BE2C (cell line): ENCODE measurements around the gene DLAT.

Source experiments
- DNase-seq: peaks from one replicate; pipeline ENCODE4 v3.0.0-alpha.2; 2020
- H3K27me3 ChIP-seq: fragments of 250-450 bp; sonication (Bioruptor Pico); 2 replicates; pipeline ENCODE4 v1.5.1; 2020; ENCODE audit warnings: mild to moderate bottlenecking
- H3K36me3 ChIP-seq: fragments of 250-450 bp; sonication (Bioruptor Pico); 2 replicates; pipeline ENCODE4 v1.5.1; 2020; ENCODE audit warnings: mild to moderate bottlenecking
- H3K4me1 ChIP-seq: fragments of 250-450 bp; sonication (Bioruptor Pico); 2 replicates; pipeline ENCODE4 v1.5.1; 2020
- H3K4me3 ChIP-seq: 2 replicates; pipeline ENCODE4 v1.5.1; 2011; ENCODE audit warnings: low read depth, low read length
- H3K9me3 ChIP-seq: fragments of 250-450 bp; sonication (Bioruptor Pico); 2 replicates; pipeline ENCODE4 v1.5.1; 2020
- TF ChIP-seq, protein P1 (sequence below): IDR thresholded peaks from 2 replicates; pipeline ENCODE4 v1.5.1; 2012; ENCODE audit warnings: mild to moderate bottlenecking, low read depth, low read length

The DLAT gene

DNA sequence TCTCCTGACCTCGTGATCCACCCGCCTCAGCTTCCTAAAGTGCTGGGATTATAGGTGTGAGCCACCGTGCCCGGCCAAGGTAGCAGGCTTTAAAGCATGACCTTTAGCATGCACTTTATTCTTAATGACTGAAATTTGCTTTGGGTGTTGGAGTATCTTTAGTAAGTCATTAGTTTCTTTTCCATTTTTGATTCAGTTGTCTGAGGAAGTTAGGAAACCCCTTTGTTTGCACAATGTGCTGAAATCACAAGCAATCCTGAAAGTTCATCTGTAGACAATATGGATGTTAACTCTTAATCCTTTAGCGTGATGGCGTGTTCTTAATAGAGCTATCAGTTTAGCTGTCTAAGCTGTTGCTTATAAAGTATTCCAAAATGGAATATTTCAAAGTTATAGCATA is 78.2 kb downstream of the DLAT start:
- Histone ChIP-seq H3K9me3 (no peaks in the 10 kb centered on the region), H3K27me3 (no peaks in the 10 kb centered on the region), H3K4me3 (no peak overlapping the region), H3K36me3 (no peaks in the 10 kb centered on the region; the same call in 1 of the 2 replicates), H3K4me1 (no peaks in the 10 kb centered on the region)
- no peak for DNase-seq
- TF ChIP-seq, protein P1, sequence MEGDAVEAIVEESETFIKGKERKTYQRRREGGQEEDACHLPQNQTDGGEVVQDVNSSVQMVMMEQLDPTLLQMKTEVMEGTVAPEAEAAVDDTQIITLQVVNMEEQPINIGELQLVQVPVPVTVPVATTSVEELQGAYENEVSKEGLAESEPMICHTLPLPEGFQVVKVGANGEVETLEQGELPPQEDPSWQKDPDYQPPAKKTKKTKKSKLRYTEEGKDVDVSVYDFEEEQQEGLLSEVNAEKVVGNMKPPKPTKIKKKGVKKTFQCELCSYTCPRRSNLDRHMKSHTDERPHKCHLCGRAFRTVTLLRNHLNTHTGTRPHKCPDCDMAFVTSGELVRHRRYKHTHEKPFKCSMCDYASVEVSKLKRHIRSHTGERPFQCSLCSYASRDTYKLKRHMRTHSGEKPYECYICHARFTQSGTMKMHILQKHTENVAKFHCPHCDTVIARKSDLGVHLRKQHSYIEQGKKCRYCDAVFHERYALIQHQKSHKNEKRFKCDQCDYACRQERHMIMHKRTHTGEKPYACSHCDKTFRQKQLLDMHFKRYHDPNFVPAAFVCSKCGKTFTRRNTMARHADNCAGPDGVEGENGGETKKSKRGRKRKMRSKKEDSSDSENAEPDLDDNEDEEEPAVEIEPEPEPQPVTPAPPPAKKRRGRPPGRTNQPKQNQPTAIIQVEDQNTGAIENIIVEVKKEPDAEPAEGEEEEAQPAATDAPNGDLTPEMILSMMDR: no peak

- H3K9me3 ChIP-seq: no peaks in the 10 kb centered on the region
- H3K36me3 ChIP-seq: no peaks in the 10 kb centered on the region
- no peak for DNase-seq
- H3K4me1 ChIP-seq: no peaks in the 10 kb centered on the region
- H3K4me3 ChIP-seq: no peak overlapping the region
- TF ChIP-seq, protein P1: no peak
- no peaks in the 10 kb centered on the region for H3K27me3 ChIP-seq
These were observed 80.9 kb downstream of the DLAT start for GRCh38 chr11:112106070-112106469.
